CD4-positive, alpha-beta T cell (primary cell): ENCODE data around the gene SLC34A3. TPM values are rescaled to one million over a fixed set of nuclear protein-coding genes. Genes with fewer than 3 reads are reported as not detected.

Experiments used
- ATAC-seq: fragments of 200-7000 bp; cut with Tn5 transposase; one replicate; pipeline ENCODE4 v1.10.0; 2022; ENCODE audit warnings: mild to moderate bottlenecking; ENCODE audit not compliant: poor library complexity
- CTCF ChIA-PET: fragments of 350-600 bp; sonication (Branson Sonifier 250); formaldehyde crosslinking; loops from one replicate; lab custom pipeline; 2021; ENCODE audit warnings: antibody characterized with exemption, inconsistent platforms; lab: Charles Lee
- POLR2A ChIA-PET: fragments of 350-600 bp; sonication (Branson Sonifier 250); formaldehyde crosslinking; loops from one replicate; lab custom pipeline; 2021; ENCODE audit warnings: antibody characterized with exemption, inconsistent platforms; lab: Charles Lee
- DNase-seq, 14 experiments: peaks; one replicate each; pipeline ENCODE4 v3.0.0-alpha.2; 2013 to 2020; ENCODE audit warnings: mixed read lengths in 2 of 14
- H3K27ac ChIP-seq, 2 donors: one replicate each; pipeline versions ENCODE4 v1.5.1 to v1.7.0; 2013; ENCODE audit warnings: low read length in 2 of 2, low read depth in 1 of 2, mild to moderate bottlenecking in 1 of 2
- H3K27me3 ChIP-seq, 2 experiments: 1 replicate in 1 of 2; 2 replicates in 1 of 2; pipeline versions ENCODE4 v1.6.1 to v1.7.0; 2013; ENCODE audit warnings: low read length in 2 of 2, control low read depth in 1 of 2, mild to moderate bottlenecking in 1 of 2, moderate library complexity in 1 of 2; ENCODE audit not compliant: insufficient read depth in 2 of 2, control insufficient read depth in 1 of 2
- H3K36me3 ChIP-seq: one replicate; pipeline ENCODE4 v1.6.1; 2013; ENCODE audit warnings: low read length, control low read depth; ENCODE audit not compliant: insufficient read depth
- H3K4me1 ChIP-seq: one replicate; pipeline ENCODE4 v1.6.1; 2013; ENCODE audit warnings: low read length, control low read depth; ENCODE audit not compliant: insufficient read depth
- H3K4me3 ChIP-seq: one replicate; pipeline ENCODE4 v1.5.1; 2013; ENCODE audit warnings: mild to moderate bottlenecking, low read length, moderate library complexity
- H3K9me3 ChIP-seq, 2 experiments: 1 replicate in 1 of 2; 2 replicates in 1 of 2; pipeline versions ENCODE4 v1.6.1 to v1.7.0; 2013; ENCODE audit warnings: low read length in 2 of 2, mild to moderate bottlenecking in 2 of 2, control low read depth in 1 of 2, moderate library complexity in 1 of 2; ENCODE audit not compliant: control insufficient read depth in 1 of 2, insufficient read depth in 1 of 2
- H3K27ac Mint-ChIP-seq: one replicate; pipeline ENCODE4 v1.8.0; 2020; ENCODE audit warnings: mixed read lengths
- H3K27me3 Mint-ChIP-seq: one replicate; pipeline ENCODE4 v1.8.0; 2021; ENCODE audit warnings: mixed read lengths
- H3K36me3 Mint-ChIP-seq: one replicate; pipeline ENCODE4 v1.8.0; 2021; ENCODE audit warnings: low read depth, mixed read lengths
- H3K4me1 Mint-ChIP-seq: one replicate; pipeline ENCODE4 v1.8.0; 2021; ENCODE audit warnings: low read depth, mixed read lengths
- H3K4me3 Mint-ChIP-seq: one replicate; pipeline ENCODE4 v1.8.0; 2020; ENCODE audit warnings: mild to moderate bottlenecking, mixed read lengths
- H3K9me3 Mint-ChIP-seq: one replicate; pipeline ENCODE4 v1.8.0; 2020; ENCODE audit warnings: mixed read lengths
- CTCF ChIP-seq: fragments of 200-600 bp; IDR thresholded peaks from one replicate; pipeline ENCODE4 v1.8.0; 2022; ENCODE audit warnings: antibody characterized with exemption, mild to moderate bottlenecking
- intact Hi-C, 2 experiments: fragments of 100-400 bp; cut with DNase I in 1 of 2; cut with micrococcal nuclease in 1 of 2; formaldehyde crosslinking; loops; one replicate each; pipeline versions ENCODE4 v1.15.1 to v1.9.0; 2023 to 2025; cut with DNase I, micrococcal nuclease
- total RNA-seq, 174 experiments: library from RNA in 2 of 174; stranded (reverse) in 2 of 174; gene quantifications; one replicate each; pipeline ENCODE4 v1.2.3 and lab custom pipeline; 2021 to 2026

The SLC34A3 gene
- total RNA-seq, 2 experiments from 2014 or later: not detected

- Histone ChIP-seq H3K27me3 (peaks cover 9 to 11% of the 10 kb centered on the region in 2 experiments), H3K27ac (no peak within 1 kb of the TSS), H3K36me3 (peaks cover 10% of the 10 kb centered on the region), H3K4me3 (peak within 1 kb of the TSS; percentile 70), H3K9me3 (no peaks in the 10 kb centered on the region), H3K4me1 (peaks cover 28% of the 10 kb centered on the region)
- peak within 1 kb of the TSS; percentile 62 for H3K4me3 Mint-ChIP-seq
- H3K27me3 Mint-ChIP-seq: peaks cover 12% of the 10 kb centered on the region
- H3K4me1 Mint-ChIP-seq: peaks cover 15% of the 10 kb centered on the region
- H3K9me3 Mint-ChIP-seq: no peaks in the 10 kb centered on the region
- DNase-seq: peak in 4 of 14 experiments; percentile 44 to 66 (median 59)
- intact Hi-C loops: no loop called here
- ATAC-seq: peak; percentile 65
- ChIA-PET CTCF (no interaction called here), POLR2A (interaction anchor here (0.5 to 2.0 kb wide), 4 partner anchors 12 to 37 kb away, joined by 3 to 6 read pairs (median 4); partner anchors contain the start of genes NRARP and TUBB4B)
- H3K27ac Mint-ChIP-seq: no peak within 1 kb of the TSS
- no peak for TF ChIP-seq CTCF
- no peaks in the 10 kb centered on the region for H3K36me3 Mint-ChIP-seq
Measured at GRCh38 chr9:137277329-137278041, 46.8 kb downstream of the SLC34A3 start, which contains the start of gene TOR4A. TOR4A (plus strand) TSS chr9:137277726; CDS start chr9:137278690, 964 bp downstream.

GRCh38 chr9:137278061-137278701 is 47.5 kb downstream of the SLC34A3 start:
- Histone ChIP-seq H3K9me3 (no peaks in the 10 kb centered on the region), H3K4me3 (peak overlapping the region; percentile 70), H3K4me1 (peaks cover 28% of the 10 kb centered on the region), H3K27me3 (peaks cover 9 to 11% of the 10 kb centered on the region in 2 experiments), H3K36me3 (peaks cover 7% of the 10 kb centered on the region), H3K27ac (no peak overlapping the region)
- intact Hi-C loops: no loop called here
- POLR2A ChIA-PET: interaction anchor here (0.5 to 2.0 kb wide), 3 partner anchors 13 to 37 kb away, joined by 3 to 6 read pairs (median 6); partner anchors contain the start of genes NRARP and TUBB4B
- ATAC-seq: peak; percentile 12
- no peak for TF ChIP-seq CTCF
- Mint-ChIP-seq H3K36me3 (no peaks in the 10 kb centered on the region), H3K27ac (no peak overlapping the region), H3K9me3 (no peaks in the 10 kb centered on the region), H3K4me3 (no peak overlapping the region), H3K27me3 (peaks cover 18% of the 10 kb centered on the region), H3K4me1 (peaks cover 15% of the 10 kb centered on the region)
- CTCF ChIA-PET: no interaction called here
- peak in 2 of 14 experiments; percentile 32 to 47 for DNase-seq

GRCh38 chr9:137278721-137279711 is 48.3 kb downstream of the SLC34A3 start:
- no peaks in the 10 kb centered on the region for H3K36me3 Mint-ChIP-seq
- Histone ChIP-seq H3K9me3 (no peaks in the 10 kb centered on the region), H3K4me1 (peaks cover 28% of the 10 kb centered on the region), H3K36me3 (no peaks in the 10 kb centered on the region), H3K4me3 (no peak overlapping the region), H3K27me3 (peaks cover 9 to 11% of the 10 kb centered on the region in 2 experiments), H3K27ac (no peak overlapping the region)
- ATAC-seq (no peak), DNase-seq (peak in 1 of 14 experiments; percentile 25)
- TF ChIP-seq CTCF: no peak
- ChIA-PET CTCF (no interaction called here), POLR2A (no interaction called here)
- H3K4me1 Mint-ChIP-seq: peaks cover 15% of the 10 kb centered on the region
- H3K4me3 Mint-ChIP-seq: no peak overlapping the region
- no peak overlapping the region for H3K27ac Mint-ChIP-seq
- H3K9me3 Mint-ChIP-seq: no peaks in the 10 kb centered on the region
- intact Hi-C loops: no loop called here
- peaks cover 18% of the 10 kb centered on the region for H3K27me3 Mint-ChIP-seq
